Neural crest cell (in vitro differentiated cells): Measurements from ENCODE around the gene NPM1. TPM values are rescaled to one million over a fixed set of nuclear protein-coding genes. Genes with fewer than 3 reads are reported as not detected.
"Not testable (repeated sequence)": the region's sequence is repeated elsewhere in the genome, so short reads cannot be mapped to it uniquely, and the experiment has no call there.

Experiments
- DNase-seq: peaks from one replicate; pipeline ENCODE4 v3.0.0; 2021; ENCODE audit warnings: low read depth, mixed read lengths, low spot score
- H3K27ac Mint-ChIP-seq: one replicate; pipeline ENCODE4 v1.8.0; 2021; ENCODE audit warnings: mild to moderate bottlenecking, mixed read lengths; ENCODE audit not compliant: unreplicated experiment
- H3K27me3 Mint-ChIP-seq: 2 replicates; pipeline ENCODE4 v1.8.0; 2021; ENCODE audit warnings: low read depth, mild to moderate bottlenecking, mixed read lengths
- H3K36me3 Mint-ChIP-seq: 2 replicates; pipeline ENCODE4 v1.8.0; 2021; ENCODE audit warnings: low read depth, mild to moderate bottlenecking, mixed read lengths
- H3K4me1 Mint-ChIP-seq: 2 replicates; pipeline ENCODE4 v1.8.0; 2021; ENCODE audit warnings: mixed read lengths
- H3K4me3 Mint-ChIP-seq: one replicate; pipeline ENCODE4 v1.8.0; 2021; ENCODE audit warnings: mild to moderate bottlenecking, mixed read lengths
- H3K9me3 Mint-ChIP-seq: 2 replicates; pipeline ENCODE4 v1.8.0; 2021; ENCODE audit warnings: mixed read lengths
- CTCF ChIP-seq: fragments of 200-600 bp; sonication (generic); conservative IDR thresholded peaks from 2 replicates; pipeline ENCODE4 v1.5.0; 2021; ENCODE audit warnings: antibody characterized with exemption, mild to moderate bottlenecking
- total RNA-seq: library from RNA; stranded (reverse); gene quantifications from 2 replicates; pipeline ENCODE4 v1.2.1, GENCODE V29; 2021

The NPM1 gene
- total RNA-seq, 1 donor from 2014 or later = 2,514 TPM

GRCh38 chr5:171366645-171367044, 21.0 kb upstream of the NPM1 start:
- DNase-seq = no peak
- H3K27me3 Mint-ChIP-seq = peaks cover 4% of the 10 kb centered on the region
- H3K4me3 Mint-ChIP-seq = no peak overlapping the region
- H3K4me1 Mint-ChIP-seq = no peaks in the 10 kb centered on the region
- TF ChIP-seq CTCF = no peak
- no peaks in the 10 kb centered on the region for H3K9me3 Mint-ChIP-seq
- H3K27ac Mint-ChIP-seq = no peak overlapping the region
- H3K36me3 Mint-ChIP-seq = no peaks in the 10 kb centered on the region

GRCh38 chr5:171367424-171368370, 20.0 kb upstream of the NPM1 start:
- Mint-ChIP-seq H3K9me3 (no peaks in the 10 kb centered on the region), H3K27ac (no peak overlapping the region), H3K27me3 (peaks cover 4% of the 10 kb centered on the region), H3K4me3 (no peak overlapping the region), H3K36me3 (no peaks in the 10 kb centered on the region), H3K4me1 (no peaks in the 10 kb centered on the region)
- TF ChIP-seq CTCF = no peak
- no peak for DNase-seq

- Mint-ChIP-seq H3K9me3 (no peaks in the 10 kb centered on the region), H3K36me3 (no peaks in the 10 kb centered on the region), H3K27me3 (peaks cover 4% of the 10 kb centered on the region), H3K27ac (no peak overlapping the region), H3K4me3 (no peak overlapping the region), H3K4me1 (no peaks in the 10 kb centered on the region)
- TF ChIP-seq CTCF = no peak
- no peak for DNase-seq
Measured at GRCh38 chr5:171369056-171369455, 18.6 kb upstream of the NPM1 start.

GRCh38 chr5:171369898-171370297, 17.8 kb upstream of the NPM1 start:
- H3K36me3 Mint-ChIP-seq = no peaks in the 10 kb centered on the region
- no peaks in the 10 kb centered on the region for H3K9me3 Mint-ChIP-seq
- peaks cover 4% of the 10 kb centered on the region for H3K27me3 Mint-ChIP-seq
- no peak overlapping the region for H3K4me3 Mint-ChIP-seq
- H3K4me1 Mint-ChIP-seq = no peaks in the 10 kb centered on the region
- TF ChIP-seq CTCF = no peak
- DNase-seq = no peak
- H3K27ac Mint-ChIP-seq = no peak overlapping the region

GRCh38 chr5:171370881-171371280, 16.8 kb upstream of the NPM1 start:
- not testable (repeated sequence) for H3K27ac Mint-ChIP-seq, DNase-seq, H3K36me3 Mint-ChIP-seq, H3K4me1 Mint-ChIP-seq, H3K27me3 Mint-ChIP-seq, H3K9me3 Mint-ChIP-seq, H3K4me3 Mint-ChIP-seq

- Mint-ChIP-seq H3K9me3 (no peaks in the 10 kb centered on the region), H3K4me3 (no peak overlapping the region), H3K27me3 (peaks cover 8% of the 10 kb centered on the region), H3K27ac (no peak overlapping the region), H3K36me3 (no peaks in the 10 kb centered on the region), H3K4me1 (no peaks in the 10 kb centered on the region)
- DNase-seq = no peak
- no peak for TF ChIP-seq CTCF
Measured at GRCh38 chr5:171371326-171371725, 16.3 kb upstream of the NPM1 start.
